ENCODE measurements around the gene RAB22A.

DNA sequence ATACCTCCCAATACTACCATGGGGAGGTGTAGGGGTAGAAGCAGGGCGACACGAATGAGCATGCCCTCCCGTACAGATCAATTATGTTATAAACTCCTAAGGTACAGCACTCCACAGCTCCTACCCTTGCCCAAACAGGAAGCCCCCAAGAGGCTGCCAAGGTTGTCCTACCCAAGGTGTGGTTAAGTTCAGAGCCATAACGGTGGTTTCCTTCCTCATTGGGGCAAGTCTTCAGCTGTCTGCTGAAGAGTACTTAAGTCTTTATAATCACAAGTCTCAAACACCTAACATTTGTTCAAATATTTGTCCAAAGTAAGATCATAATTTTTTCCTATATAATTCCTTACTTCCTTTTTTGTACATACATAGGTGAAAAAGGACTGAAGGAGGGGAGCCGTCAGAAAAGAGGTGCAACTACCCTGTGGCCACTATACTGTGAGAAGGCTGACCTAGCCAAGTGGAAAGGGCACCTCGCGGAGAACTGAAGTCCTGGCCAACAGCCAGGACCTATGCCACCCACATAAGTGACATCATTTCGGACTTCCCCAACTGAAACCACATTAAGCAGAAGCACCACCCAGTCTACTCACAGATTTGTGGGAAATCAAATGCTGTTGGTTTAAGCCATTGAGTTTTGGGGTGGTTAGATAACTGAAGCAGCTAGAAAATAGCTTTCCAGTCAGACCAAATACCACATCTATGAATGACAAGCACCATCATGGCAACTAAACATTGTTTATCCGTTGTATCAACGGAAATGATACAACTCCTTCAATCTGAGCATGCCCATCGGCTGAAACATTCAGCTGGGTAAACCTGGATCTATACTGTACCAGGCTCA is 2.9 kb upstream of the RAB22A start:
- TF ChIP-seq, protein P1, sequence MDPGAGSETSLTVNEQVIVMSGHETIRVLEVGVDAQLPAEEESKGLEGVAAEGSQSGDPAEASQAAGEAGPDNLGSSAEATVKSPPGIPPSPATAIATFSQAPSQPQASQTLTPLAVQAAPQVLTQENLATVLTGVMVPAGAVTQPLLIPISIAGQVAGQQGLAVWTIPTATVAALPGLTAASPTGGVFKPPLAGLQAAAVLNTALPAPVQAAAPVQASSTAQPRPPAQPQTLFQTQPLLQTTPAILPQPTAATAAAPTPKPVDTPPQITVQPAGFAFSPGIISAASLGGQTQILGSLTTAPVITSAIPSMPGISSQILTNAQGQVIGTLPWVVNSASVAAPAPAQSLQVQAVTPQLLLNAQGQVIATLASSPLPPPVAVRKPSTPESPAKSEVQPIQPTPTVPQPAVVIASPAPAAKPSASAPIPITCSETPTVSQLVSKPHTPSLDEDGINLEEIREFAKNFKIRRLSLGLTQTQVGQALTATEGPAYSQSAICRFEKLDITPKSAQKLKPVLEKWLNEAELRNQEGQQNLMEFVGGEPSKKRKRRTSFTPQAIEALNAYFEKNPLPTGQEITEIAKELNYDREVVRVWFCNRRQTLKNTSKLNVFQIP (CRISPR knock-in tag; IDR thresholded peaks at IDR 0.05; ENCODE audit: borderline replicate concordance, low read depth), result no peak
- TF ChIP-seq PPARA (CRISPR knock-in tag; IDR thresholded peaks at IDR 0.05; ENCODE audit: borderline replicate concordance) (no peak), TCF4 (CRISPR knock-in tag; IDR thresholded peaks at IDR 0.05; ENCODE audit: borderline replicate concordance) (no peak), OSR1 (CRISPR knock-in tag; IDR thresholded peaks at IDR 0.05) (no peak), ARNTL (CRISPR knock-in tag; IDR thresholded peaks at IDR 0.05; ENCODE audit: borderline replicate concordance, low read depth) (no peak), ZFP30 (CRISPR knock-in tag; IDR thresholded peaks at IDR 0.05) (peak; percentile 42; the same call in 1 of the 2 replicates)
- TF ChIP-seq, protein P2, sequence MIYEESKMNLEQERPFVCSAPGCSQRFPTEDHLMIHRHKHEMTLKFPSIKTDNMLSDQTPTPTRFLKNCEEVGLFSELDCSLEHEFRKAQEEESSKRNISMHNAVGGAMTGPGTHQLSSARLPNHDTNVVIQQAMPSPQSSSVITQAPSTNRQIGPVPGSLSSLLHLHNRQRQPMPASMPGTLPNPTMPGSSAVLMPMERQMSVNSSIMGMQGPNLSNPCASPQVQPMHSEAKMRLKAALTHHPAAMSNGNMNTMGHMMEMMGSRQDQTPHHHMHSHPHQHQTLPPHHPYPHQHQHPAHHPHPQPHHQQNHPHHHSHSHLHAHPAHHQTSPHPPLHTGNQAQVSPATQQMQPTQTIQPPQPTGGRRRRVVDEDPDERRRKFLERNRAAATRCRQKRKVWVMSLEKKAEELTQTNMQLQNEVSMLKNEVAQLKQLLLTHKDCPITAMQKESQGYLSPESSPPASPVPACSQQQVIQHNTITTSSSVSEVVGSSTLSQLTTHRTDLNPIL (CRISPR knock-in tag; IDR thresholded peaks at IDR 0.05; ENCODE audit: low read depth), result no peak
- TF ChIP-seq, protein P3, sequence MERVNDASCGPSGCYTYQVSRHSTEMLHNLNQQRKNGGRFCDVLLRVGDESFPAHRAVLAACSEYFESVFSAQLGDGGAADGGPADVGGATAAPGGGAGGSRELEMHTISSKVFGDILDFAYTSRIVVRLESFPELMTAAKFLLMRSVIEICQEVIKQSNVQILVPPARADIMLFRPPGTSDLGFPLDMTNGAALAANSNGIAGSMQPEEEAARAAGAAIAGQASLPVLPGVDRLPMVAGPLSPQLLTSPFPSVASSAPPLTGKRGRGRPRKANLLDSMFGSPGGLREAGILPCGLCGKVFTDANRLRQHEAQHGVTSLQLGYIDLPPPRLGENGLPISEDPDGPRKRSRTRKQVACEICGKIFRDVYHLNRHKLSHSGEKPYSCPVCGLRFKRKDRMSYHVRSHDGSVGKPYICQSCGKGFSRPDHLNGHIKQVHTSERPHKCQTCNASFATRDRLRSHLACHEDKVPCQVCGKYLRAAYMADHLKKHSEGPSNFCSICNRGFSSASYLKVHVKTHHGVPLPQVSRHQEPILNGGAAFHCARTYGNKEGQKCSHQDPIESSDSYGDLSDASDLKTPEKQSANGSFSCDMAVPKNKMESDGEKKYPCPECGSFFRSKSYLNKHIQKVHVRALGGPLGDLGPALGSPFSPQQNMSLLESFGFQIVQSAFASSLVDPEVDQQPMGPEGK (CRISPR knock-in tag; IDR thresholded peaks at IDR 0.05; ENCODE audit: borderline replicate concordance), result no peak

Data from SK-N-SH treated with all-trans-retinoic acid at 6 μM for 48 hours (cell line).